Inferior parietal cortex (tissue), 1 donor: ENCODE results near the gene CRB2.
"Not testable (repeated sequence)": the region's sequence is repeated elsewhere in the genome, so short reads cannot be mapped to it uniquely, and the experiment has no call there.

ENCODE experiments used
- DNase-seq: peaks from one replicate; pipeline ENCODE4 v3.0.0-alpha.2; 2016; ENCODE audit errors: extremely low spot score

The CRB2 gene

DNA sequence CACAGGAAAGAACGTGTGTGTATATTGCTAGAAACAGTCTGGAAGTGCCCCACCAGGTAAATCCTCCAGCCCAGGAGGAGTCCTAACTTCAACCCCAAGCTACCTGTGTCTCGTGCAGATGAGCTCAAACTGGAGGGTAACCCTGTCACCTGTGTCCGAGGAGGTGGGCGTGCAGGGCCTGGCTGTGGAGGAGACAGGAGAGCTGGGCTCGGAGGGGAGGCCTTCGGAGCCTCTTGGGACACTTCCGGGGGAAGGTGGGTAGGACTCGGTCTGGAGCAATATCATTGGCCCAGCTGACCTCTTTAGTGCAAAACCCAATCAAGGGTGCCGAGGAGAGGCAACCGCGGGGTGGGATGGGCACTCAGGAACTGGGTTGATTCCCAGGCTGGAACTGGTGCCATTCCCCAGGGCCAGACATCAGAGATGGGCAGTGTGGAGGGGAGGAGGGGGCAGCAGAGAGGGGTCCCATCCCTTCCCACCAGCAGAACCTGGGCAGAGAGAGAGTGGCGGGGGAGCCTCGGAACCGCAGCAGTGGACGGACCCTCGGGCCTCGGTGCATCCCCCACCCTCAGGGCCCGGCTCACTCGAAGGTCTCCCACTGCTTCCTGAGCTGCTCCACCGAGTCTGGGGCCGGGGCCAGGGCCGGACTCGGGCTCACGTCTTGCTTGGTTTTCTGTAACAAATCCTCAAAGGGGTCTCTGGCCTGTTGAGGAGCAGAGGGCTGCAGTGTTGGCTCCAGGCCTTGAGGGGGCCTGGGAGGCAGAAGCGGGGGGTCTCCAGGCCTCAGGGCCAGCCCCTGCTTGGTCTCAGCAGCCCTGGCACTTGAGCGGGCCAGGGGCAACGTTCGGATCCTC, 25.1 kb downstream of the CRB2 start:
- no peak for DNase-seq

DNA sequence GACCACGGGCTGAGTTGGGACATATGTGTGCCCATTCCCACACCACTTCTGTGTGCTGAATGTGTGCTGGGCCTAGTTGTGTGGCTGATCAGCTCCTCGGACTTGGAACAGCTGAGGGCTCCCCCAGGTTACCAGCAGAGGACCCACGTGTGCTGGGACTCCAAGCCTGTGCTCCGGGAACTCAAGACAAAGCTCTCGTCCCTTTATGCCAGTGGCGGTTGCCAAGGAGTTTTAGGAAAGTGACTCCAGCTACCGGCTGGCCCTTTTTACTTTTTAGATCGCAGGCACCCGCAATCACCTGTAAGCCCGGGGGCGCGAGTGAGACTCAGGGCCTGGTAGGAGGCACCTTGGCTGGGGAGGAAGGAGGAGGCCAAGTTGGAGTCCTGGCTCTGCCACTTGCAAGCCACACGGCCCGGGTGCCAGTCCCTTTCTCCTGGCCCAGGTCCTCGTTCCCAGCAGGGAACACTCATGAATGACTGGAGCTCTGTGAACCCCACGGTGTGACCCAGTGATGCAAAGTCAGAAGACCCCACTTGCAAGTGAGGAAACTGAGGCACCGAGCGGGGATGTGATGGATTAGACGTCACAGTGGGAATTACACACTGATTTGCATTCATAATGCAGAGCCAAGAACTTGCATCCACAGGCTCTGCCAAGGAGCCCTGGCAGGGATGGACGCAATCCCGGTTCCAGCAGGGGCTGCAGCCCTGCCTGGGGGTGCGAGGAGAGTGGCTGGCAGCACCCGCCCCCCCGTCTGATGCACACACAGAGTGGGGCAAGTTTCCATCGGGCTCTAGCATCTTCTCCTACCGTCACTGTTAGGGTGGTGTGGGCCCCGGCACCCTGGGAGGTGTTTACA, 26.9 kb downstream of the CRB2 start:
- no peak for DNase-seq

DNA sequence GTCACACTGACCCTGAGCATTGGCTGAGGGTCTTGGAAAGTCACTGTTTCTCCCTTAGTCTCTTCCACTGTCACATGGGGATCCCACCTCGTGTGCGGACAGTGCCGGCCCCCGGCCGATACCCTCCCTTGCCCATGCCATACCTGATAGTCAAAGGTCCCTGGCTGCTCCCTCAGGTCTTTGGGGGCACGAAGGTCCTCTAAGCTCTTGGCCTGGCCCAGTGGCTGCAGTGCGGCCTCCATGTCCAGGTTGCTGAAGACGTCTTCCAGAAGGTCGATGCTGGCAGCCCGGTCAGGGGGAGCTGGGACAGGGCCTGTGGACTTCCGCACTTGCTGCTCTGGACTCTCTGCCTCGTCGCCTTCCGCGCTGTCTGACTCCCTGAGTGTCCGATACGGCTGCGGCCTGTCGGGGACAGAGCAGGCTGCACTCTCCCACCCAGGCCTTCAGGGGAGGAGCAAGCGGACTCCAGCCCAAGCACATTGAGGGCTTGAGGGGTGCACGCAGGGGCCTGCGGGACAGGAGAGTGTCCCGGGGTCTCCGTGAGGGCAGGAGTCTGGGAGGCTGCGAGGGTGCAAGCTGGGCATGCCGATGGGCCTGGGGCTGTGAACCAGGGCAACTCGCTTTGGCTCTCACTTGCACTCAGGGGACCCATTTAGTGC, 27.6 kb downstream of the CRB2 start:
- no peak for DNase-seq

DNA sequence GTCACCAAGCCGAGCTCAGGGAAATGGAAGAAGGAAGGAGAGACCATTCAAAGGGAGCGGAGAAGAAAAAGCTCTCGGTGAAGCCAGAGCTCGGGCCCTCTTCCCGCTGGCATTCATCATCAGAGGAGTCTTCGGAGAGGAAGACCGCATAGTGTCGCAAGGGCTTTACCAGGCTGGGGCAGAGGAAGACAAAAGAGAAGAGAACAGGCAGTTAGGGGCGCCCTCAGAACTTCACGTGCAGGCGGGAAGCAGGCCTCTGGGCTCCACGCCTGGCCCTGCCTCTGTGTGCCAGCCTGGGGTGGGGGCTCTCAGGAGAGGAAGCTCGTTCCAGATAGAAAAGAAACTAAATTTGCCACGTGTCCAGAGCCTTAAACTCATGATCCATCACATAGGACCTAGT, 31.7 kb downstream of the CRB2 start:
- no peak for DNase-seq

DNA sequence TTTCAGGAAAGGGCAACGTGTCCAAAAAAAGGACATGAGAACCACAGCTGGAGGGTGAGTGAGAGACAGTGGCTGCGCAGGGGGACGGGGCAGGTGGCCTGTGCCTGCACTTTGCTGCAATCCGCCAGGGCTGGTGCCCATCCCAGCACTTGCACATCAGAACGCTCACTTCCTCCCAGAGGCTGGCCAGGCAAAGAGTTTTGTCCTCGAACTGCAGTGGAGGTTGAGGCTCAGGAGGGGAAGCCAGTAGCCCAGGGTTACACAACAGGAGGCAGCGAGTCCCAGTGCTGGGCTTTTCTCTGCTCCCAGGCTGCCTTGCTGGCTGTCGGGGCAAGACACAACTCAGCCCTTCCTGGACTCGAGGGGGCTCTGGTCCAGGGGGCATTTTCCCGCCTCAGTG, 33.1 kb downstream of the CRB2 start:
- DNase-seq: no peak

DNA sequence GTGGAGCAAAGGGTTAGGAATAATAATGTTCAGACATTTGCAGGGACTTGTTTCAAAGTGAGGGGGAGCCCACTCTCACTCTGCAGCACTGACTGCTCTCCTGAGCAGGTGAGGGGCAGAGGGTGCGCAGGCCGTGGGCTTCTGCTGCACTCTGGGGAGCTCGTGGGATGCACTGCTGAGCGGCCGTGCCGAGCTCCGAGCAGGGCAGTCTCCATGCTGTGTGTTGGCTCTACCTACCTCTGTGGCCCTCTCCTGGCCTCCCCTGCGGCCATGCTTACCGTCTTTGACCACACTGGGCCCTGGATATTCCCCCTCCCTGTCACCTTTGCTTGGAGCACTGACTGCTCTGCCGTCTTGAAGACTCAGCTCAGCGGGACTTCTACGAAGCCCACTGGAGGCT, 33.7 kb downstream of the CRB2 start:
- DNase-seq: no peak

DNA sequence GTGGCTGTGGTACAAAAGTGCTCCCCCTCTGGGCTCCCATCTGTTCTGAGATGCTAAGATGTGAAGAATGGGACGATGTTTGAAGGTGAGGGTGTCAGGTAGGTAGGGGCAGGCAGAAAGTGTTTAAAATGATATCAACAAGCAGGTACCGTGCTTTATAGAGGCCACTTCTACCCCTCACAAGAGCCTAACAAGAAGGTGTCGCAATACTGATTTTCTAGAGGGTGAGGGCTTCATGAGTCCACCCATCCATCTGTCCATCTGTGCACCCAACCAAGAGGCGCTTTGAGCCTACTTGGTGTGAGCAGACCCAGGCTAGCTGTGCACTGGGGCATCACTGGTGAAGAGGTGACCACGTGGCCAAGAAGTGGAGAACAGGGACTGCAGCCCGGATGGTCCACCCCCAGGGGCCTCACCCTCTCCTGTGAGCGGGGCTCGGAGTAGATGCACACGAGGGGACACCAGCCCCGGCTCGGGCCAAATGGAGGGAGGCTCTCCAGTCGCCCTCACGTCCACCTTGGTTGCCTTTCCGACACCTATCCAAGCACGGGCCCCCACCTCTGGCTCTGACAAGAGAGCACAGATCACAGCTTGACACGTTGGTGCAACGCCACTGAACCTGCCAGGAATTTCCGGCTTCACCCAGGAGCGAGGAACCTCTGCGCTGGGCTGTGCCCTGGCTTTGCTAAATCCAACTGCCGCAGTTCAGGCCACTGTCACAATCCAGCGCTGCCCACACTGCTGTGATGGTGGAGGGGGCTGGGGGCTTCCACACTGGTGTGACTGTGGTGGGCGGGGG, 34.5 kb downstream of the CRB2 start:
- no peak for DNase-seq

DNA sequence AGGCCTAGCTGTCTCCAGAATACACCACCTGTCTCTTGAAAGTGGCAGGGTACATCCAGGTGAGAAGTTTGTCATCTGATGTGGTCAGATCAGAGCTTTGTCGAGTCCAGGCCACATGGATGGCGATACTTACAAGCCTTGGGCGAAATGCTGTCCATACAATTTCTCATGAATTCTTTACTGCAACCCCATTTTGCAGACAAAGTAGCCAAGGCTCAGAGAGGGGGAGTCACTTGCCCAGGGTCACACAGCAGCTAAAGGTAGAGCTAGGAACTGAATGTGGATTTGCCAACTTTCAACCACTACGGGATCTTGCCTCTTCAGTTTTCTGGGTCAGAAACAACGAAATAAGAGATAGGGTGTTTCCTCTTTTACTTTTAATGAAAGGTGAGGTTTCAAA, 35.2 kb downstream of the CRB2 start:
- no peak for DNase-seq

DNA sequence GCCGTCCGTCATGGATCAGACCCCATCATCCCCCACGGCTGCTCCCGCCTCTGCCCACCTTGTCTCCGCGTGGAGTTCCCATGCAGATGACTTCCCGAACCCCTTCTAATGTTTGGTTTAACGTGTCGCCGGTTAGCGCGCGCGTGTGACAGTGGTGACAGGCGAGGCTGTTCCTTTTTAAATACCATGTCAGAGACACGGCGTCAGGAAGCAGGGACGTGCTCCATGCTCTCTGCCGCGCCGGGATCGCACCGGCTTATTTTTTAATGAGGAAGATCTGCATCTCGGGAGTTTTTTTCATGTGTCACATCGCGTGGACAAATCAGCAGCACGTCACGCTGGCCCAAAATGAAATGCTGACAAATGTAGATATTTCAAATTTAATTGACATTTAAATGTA, 35.9 kb downstream of the CRB2 start:
- DNase-seq: no peak

DNA sequence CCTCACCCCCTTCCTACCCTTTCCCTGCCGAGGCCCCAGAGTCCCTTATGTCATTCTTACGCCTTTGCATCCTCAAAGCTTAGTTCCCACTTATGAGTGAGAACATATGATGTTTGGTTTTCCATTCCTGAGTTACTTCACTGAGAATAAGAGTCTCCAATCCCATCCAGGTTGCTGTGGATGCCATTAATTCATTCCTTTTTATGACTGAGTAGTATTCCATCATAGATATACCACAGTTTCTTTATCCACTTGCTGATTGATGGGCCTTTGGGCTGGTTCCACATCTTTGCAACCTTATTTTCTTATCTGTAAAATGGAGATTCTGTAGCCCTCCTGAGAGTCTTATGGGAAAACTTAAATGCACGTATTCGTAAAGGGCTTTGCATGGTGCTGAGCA, 36.8 kb downstream of the CRB2 start:
- no peak for DNase-seq

DNA sequence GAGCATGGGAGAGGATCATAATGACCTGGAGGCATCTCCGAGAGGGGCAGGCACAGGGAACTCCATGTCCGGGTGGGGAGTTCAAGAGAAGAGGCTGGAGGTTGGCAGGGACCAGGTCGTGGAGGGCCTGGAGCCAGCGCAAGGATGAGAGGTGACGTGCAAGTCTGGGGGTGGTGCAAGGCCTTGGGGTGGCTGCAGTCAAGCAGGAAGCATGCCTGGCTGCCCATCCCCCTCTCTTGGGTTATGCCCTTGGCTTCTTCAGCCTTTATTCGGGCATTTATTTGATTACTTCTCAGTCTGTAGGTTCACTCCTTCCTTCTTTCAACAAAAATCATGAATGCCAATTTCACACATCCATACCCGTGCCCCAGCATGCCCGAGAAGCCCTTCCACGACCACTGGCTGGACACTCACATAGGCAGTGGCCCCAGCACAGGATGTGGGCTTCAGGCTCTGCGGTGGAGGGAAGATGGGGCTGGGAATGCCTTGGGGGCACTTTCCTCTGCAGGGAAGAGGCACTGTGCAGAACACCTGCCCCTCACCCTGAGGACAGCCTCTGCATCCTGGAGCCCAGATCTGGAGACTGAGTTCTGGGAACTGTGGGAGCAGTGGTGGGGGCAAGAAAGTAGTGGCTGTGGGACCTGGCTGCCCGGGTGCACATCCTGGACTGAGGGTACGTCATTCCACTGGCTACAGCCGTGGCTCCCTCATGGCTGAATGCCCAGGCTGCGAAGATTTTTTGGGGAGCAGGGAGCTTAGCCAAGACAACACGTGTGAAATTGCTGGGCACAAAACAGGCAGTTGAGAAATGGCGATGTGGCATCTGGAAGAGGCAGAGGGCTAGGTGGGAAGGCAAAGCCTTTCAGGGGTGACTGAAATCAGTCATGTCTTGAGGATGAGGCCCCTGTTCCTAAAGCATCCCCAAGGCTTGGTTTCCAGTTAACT, 38.6 kb downstream of the CRB2 start:
- no peak for DNase-seq

DNA sequence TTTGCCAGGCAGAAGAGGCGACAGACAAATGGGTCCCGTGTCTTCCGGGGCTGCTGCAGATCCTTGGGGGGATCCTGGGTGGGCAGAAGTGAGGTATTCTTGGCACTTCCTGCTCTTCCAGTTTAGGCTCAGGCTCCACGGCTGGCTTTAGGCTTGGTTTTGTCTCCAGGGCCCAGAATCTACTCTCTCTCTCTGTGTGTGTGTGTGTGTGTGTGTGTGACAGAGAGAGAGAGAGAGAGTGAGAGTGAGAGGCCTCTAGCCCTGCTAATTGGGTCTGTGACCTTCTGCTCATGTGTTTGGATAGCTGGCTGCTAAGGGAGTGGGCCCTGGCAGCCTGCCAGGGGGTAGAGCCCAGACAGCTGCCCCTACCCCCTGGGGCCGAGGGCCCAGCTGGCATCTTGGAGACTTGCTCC, 39.3 kb downstream of the CRB2 start:
- DNase-seq: no peak

DNA sequence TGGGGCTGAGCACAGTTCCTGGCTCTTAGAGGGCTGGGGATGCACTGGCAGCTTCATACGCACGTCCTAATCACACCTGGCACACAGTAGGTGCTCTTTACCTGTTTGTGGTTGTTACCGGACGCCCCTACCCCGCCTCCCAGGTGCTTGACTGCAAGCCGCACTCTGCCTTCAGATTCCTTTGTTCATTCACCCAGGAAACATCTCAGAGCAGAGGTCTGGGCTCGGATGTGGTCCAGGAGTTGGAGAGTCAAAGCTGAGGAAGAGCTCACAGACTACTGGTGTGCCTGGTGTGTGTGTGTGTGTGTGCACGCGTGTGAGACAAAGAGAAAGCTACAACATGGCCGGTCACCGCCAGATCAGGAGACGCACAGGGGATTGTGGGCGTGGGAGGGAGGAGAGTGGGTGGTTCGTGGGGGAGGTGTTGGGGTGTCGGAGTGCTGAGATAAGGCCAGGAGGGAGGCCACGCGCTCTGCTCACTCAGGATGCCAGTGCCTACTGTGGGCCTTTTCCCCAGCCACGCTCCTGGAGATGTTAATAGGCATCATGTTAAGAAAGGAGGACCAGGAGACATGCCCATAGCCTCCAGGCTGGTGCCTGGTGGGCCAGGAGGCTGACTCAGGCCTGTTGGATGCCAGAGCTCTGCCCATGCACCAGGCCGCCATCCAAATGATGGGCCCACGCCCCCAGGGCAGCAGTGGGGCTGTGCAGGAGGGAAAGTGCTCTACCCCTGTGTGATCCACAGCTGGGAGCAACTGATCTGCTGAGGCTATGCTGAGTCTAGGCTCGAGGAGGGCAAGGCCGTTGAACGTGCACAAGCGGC, 39.9 kb downstream of the CRB2 start:
- DNase-seq: no peak

DNA sequence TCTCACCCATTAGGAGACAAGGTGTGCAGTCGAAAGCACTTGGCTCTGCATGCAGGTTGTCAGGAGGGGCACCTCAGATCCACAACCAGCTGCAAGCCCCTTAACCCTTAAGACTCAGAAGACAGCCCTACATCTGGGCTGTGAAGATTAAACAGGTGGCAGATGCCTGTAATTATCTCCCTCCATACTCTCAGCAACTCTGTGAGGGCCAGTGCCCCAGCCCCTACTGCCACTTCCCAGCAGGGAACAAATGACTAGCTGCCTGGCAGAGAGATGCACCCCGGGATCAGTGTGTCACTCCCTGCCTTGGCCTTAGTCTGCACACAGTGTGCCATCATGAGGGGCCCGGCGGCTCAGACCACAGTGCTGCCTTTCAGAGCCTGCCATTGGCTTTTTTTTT, 42.0 kb downstream of the CRB2 start:
- DNase-seq: no peak

DNA sequence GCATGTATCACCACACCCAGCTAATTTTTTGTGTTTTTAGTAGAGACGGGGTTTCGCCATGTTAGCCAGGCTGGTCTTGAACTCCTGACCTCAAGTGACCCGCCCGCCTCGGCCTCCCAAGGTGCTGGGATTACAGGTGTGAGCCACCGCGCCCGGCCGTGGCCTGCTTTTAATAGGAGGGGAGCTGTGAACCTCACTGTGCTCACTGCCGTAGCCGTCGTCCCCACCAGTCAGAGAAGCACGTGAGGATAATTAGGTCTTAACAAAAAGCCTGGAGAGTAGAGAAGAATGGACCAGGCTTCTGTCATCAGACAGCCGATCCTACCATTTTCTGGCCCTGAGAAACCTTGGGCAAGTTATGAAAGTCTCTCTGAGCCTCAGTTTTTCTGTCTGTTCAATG, 42.9 kb downstream of the CRB2 start:
- not testable (repeated sequence) for DNase-seq

DNA sequence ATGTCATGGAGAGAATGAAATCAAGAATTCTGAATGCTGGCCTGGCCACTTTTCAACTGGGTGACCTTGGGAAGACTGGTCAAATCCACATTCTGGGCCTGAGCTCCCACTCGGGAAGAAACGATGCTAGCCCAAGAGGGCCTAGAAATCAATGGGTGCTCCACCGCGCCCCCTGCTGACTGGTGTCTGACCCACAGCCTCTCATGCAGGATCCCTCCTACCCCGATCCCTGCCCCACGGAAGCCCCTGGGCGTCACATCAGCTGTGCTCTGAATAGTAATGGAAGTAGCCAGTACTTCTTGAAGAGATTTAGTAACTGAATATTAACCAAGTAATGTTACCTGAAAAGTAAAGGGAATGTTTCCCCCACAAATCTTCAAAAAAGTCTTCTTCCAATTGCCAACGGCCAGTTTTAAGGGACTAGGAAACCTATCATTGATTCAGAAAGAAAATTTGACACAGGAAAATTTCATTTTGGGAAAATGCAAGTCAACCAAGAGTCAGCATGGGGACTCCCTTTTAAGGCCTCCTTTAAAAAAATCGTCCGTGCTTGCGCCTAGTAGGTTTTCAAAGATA, 43.9 kb downstream of the CRB2 start:
- DNase-seq: no peak

DNA sequence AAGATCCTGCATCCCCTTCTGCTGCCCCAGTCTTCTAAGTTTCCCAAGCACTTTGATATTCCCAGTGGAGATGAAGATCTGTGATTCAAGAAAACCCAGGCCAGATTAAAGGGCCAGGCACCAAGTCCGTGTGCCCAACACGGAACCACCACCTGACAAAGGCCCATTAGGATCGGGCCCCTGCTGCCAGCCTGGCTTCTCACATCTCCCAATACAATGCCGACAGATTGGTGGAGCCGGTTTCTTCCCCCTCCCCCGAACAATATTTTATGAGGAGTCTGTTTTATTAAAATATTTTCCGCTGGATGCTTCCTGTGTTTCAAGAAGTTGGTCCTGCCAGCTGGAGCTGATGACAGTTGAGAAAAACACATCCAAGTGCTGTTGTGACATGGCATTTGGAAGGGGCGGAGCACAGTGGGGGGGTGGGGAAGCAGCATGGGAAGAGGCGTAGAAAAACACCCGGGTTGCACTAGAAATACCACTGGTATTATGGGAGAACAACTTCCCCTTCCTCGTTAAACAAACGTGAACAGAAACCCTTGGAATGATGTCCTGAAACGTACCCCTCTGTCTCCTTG, 45.0 kb downstream of the CRB2 start:
- no peak for DNase-seq

DNA sequence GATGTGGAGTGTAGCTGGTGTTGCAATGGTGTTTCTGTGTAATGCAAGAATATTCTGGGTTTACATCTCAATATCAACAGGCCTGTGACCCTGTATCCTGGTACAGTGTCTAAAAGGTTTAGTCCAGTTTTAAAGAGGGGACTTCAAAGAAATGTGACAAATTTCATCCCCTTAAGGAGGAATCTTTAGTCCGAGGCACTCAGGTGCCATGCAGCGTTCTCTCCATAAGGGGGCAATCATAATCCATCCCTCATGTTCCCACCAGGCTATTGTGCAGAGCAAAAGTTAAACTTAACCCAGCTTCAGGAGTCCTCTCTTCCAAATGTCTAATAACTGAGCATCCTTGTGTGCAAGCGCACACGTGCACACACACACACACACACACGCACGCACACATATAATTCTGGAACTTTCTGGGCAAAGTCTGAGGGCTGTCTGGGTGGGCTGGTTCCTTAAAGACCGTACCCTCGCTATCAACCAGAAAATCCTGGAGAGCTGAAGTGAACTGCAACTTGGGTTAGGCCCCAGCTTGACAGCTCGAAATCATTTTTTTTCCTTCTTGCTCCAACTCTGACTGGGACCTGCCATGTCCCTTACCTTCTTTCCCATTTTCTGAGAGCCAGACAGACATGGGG, 46.0 kb downstream of the CRB2 start:
- DNase-seq: peak; percentile 79
